ENCODE measurements around the gene ROR2.
"Not testable (repeated sequence)": the region's sequence is repeated elsewhere in the genome, so short reads cannot be mapped to it uniquely, and the experiment has no call there.

Gene ROR2

DNA sequence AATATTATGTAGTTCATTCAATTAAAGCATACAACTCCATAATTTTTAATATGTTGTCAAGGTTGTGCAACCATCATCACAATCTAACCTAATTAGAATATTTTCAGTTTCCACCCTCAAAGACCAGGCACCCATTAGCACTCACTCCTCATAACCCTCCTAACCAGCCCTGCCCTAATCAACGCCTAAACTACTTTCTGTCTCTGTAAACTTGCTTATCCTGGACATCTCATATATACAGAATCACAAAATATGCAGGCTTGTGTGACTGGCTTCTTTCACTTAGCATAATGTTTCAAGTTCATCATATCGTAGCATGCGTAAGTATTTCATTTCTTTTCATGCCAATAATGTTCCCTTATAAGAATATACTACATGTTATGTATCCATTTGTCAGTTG lies 391.6 kb downstream of the ROR2 start:
- no peak for TF ChIP-seq POLR2A (IDR thresholded peaks at IDR 0.05; ENCODE audit: low read depth, low read length)
- TF ChIP-seq POLR2AphosphoS5 (IDR thresholded peaks at IDR 0.05; ENCODE audit: low read depth, low read length), result no peak
- TF ChIP-seq TAF1 (IDR thresholded peaks at IDR 0.05; ENCODE audit: low read depth, low read length), result no peak
- TF ChIP-seq PAX5 (IDR thresholded peaks at IDR 0.05; ENCODE audit: insufficient read depth, low read length, severe bottlenecking), result no peak
- no peak for TF ChIP-seq POU2F2 (IDR thresholded peaks at IDR 0.05; ENCODE audit: low read depth, low read length)
- TF ChIP-seq SPI1 (IDR thresholded peaks at IDR 0.05; ENCODE audit: low read depth, low read length), result no peak
- FAIRE-seq (no peak), DNase-seq (ENCODE audit: insufficient read length, low spot score) (no peak)

DNA sequence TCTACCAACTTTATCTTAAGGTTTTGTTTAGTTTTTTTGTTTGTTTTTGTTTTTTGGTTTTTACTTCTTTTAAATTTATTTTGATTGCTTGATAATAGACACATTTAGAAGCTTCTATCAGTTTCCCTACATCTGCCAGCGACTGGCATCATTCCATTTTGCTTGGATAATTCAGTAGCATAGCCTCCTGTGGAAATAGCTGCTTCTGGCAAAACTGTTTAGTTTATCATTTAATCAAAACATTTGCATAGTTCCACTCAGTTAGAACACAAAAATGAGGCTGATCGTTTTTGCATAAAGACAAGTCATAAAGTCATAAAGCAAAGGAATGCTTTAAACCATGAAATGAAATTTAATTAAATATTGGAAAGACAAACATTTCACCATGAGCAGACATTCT lies 392.7 kb downstream of the ROR2 start:
- DNase-seq (ENCODE audit: insufficient read length, low spot score) (no peak), FAIRE-seq (no peak)
- TF ChIP-seq SPI1 (IDR thresholded peaks at IDR 0.05; ENCODE audit: low read depth, low read length) (no peak), TAF1 (IDR thresholded peaks at IDR 0.05; ENCODE audit: low read depth, low read length) (no peak), POLR2AphosphoS5 (IDR thresholded peaks at IDR 0.05; ENCODE audit: low read depth, low read length) (no peak), PAX5 (IDR thresholded peaks at IDR 0.05; ENCODE audit: insufficient read depth, low read length, severe bottlenecking) (no peak), POLR2A (IDR thresholded peaks at IDR 0.05; ENCODE audit: low read depth, low read length) (no peak), POU2F2 (IDR thresholded peaks at IDR 0.05; ENCODE audit: low read depth, low read length) (no peak)

DNA sequence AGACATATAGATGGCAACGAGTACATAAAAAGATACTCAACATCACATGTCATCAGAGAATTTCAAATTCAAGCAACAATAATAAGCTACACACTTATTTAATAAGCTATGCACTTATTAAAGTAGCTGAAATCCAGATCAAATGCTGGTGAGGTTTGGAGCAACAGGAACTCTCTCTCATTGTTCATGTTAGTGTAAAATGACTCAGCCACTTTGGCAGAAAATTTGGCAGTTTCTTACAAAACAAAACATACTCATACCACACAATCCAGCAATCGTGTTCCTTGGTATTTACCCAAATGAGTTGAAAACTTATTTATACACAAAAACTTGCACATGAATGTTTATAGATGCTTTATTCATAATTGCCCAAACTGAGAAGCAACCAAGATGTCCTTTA lies 394.9 kb downstream of the ROR2 start:
- TF ChIP-seq POLR2AphosphoS5 (IDR thresholded peaks at IDR 0.05; ENCODE audit: low read depth, low read length) (no peak), SPI1 (IDR thresholded peaks at IDR 0.05; ENCODE audit: low read depth, low read length) (no peak), TAF1 (IDR thresholded peaks at IDR 0.05; ENCODE audit: low read depth, low read length) (no peak), POU2F2 (IDR thresholded peaks at IDR 0.05; ENCODE audit: low read depth, low read length) (no peak), POLR2A (IDR thresholded peaks at IDR 0.05; ENCODE audit: low read depth, low read length) (no peak), PAX5 (IDR thresholded peaks at IDR 0.05; ENCODE audit: insufficient read depth, low read length, severe bottlenecking) (no peak)
- FAIRE-seq (no peak), DNase-seq (ENCODE audit: insufficient read length, low spot score) (no peak)

DNA sequence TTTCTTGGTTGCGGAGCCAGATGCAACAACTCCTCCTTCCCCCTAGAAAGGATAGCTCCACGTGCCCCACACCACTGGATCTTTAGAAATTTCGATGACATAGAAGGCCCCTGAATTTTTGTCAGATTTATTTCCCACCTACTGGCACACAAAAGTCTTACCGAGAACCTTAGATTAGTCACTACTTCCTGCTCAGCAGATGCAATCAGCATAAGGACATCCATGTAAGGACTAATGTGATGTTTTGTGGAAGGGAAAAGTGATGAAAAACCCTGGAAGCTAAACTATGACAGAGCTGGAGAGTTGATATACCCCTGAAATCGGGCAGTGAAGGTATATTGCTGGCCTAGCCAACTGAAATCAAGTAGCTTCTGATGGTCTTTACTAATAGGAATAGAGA lies 400.9 kb downstream of the ROR2 start:
- DNase-seq (ENCODE audit: insufficient read length, low spot score) (no peak), FAIRE-seq (no peak)
- no peak for TF ChIP-seq POLR2AphosphoS5 (IDR thresholded peaks at IDR 0.05; ENCODE audit: low read depth, low read length)
- TF ChIP-seq POU2F2 (IDR thresholded peaks at IDR 0.05; ENCODE audit: low read depth, low read length), result no peak
- no peak for TF ChIP-seq PAX5 (IDR thresholded peaks at IDR 0.05; ENCODE audit: insufficient read depth, low read length, severe bottlenecking)
- no peak for TF ChIP-seq POLR2A (IDR thresholded peaks at IDR 0.05; ENCODE audit: low read depth, low read length)
- no peak for TF ChIP-seq SPI1 (IDR thresholded peaks at IDR 0.05; ENCODE audit: low read depth, low read length)
- no peak for TF ChIP-seq TAF1 (IDR thresholded peaks at IDR 0.05; ENCODE audit: low read depth, low read length)

DNA sequence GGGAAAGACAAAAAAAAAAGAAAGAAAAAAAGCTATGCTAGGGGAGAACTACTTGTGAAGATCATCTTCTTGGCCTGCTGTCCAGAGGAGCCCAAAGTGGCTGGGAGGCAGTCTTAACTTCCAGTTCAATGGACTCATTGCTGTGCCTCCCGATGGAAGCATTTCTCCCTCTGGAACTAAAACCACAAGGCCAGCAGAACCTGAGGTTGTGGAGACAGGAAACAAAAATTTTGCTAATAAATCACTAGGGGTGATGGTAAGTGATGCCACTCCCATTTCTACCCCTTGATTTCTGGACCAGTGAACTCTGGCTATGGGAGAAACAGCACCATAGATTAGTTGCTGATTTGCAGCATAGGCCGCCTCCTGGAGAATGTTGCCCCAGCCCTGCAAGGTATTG lies 402.9 kb downstream of the ROR2 start:
- TF ChIP-seq TAF1 (IDR thresholded peaks at IDR 0.05; ENCODE audit: low read depth, low read length) (no peak), POLR2A (IDR thresholded peaks at IDR 0.05; ENCODE audit: low read depth, low read length) (no peak), PAX5 (IDR thresholded peaks at IDR 0.05; ENCODE audit: insufficient read depth, low read length, severe bottlenecking) (no peak), SPI1 (IDR thresholded peaks at IDR 0.05; ENCODE audit: low read depth, low read length) (no peak), POLR2AphosphoS5 (IDR thresholded peaks at IDR 0.05; ENCODE audit: low read depth, low read length) (no peak), POU2F2 (IDR thresholded peaks at IDR 0.05; ENCODE audit: low read depth, low read length) (no peak)
- DNase-seq (ENCODE audit: insufficient read length, low spot score), result no peak
- no peak for FAIRE-seq

DNA sequence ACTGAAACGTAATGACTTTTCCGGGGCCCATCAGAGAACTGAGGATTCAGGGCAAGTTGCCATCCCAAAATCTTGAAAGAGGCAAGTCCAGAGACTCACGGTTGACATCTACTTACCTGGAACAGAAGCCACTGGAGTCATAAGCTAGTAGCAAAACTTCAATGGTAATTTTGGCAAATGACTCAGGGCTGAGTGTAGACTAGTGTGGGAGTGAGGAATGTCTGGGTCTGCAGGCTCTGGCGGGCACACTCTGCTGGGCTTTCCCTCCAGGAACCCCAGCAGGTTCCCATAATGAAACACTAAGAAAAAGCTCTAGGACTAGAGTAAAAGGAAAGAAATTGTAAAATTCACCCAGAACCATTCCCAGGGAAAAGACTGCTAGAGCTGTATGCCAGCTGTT lies 403.5 kb downstream of the ROR2 start:
- DNase-seq (ENCODE audit: insufficient read length, low spot score) (no peak), FAIRE-seq (no peak)
- TF ChIP-seq POLR2AphosphoS5 (IDR thresholded peaks at IDR 0.05; ENCODE audit: low read depth, low read length) (no peak), SPI1 (IDR thresholded peaks at IDR 0.05; ENCODE audit: low read depth, low read length) (no peak), PAX5 (IDR thresholded peaks at IDR 0.05; ENCODE audit: insufficient read depth, low read length, severe bottlenecking) (no peak), POU2F2 (IDR thresholded peaks at IDR 0.05; ENCODE audit: low read depth, low read length) (no peak)

DNA sequence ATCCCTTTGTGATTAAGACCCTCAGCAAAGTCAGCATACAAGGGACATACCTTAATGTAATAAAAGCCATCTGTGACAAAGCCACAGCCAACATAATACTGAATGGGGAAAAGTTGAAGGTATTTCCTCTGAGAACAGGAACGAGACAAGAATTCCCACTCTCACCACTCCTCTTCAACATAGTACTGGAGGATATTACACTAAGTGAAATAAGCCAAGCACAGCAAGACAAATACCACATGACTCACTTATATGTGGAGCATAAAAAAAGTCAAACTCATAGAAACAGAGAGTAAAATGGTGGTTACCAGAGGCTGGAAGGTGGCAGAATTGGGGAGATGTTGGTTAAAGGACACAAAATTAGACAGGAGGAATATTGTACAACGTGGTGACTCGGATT lies 408.3 kb downstream of the ROR2 start:
- no peak for DNase-seq (ENCODE audit: insufficient read length, low spot score)
- FAIRE-seq, result no peak
- no peak for TF ChIP-seq SPI1 (IDR thresholded peaks at IDR 0.05; ENCODE audit: low read depth, low read length)
- no peak for TF ChIP-seq TAF1 (IDR thresholded peaks at IDR 0.05; ENCODE audit: low read depth, low read length)
- TF ChIP-seq POU2F2 (IDR thresholded peaks at IDR 0.05; ENCODE audit: low read depth, low read length), result no peak
- no peak for TF ChIP-seq POLR2A (IDR thresholded peaks at IDR 0.05; ENCODE audit: low read depth, low read length)
- TF ChIP-seq POLR2AphosphoS5 (IDR thresholded peaks at IDR 0.05; ENCODE audit: low read depth, low read length), result no peak
- no peak for TF ChIP-seq PAX5 (IDR thresholded peaks at IDR 0.05; ENCODE audit: insufficient read depth, low read length, severe bottlenecking)

DNA sequence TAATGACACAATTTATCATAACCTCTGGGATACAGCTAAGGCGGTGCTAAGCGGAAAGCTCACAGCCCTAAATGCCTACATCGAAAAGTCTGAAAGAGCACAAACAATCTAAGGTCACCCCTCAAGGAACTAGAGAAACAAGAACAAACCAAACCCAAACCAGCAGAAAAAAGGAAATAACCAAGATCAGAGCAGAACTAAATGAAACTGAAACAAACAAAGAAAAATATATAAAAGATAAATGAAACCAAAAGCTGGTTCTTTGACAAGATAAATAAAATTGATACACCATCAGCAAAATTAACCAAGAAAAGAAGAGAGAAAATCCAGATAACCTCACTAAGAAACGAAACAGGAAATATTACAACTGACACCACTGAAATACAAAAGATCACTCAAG lies 409.5 kb downstream of the ROR2 start:
- not testable (repeated sequence) for DNase-seq (ENCODE audit: insufficient read length, low spot score); FAIRE-seq

DNA sequence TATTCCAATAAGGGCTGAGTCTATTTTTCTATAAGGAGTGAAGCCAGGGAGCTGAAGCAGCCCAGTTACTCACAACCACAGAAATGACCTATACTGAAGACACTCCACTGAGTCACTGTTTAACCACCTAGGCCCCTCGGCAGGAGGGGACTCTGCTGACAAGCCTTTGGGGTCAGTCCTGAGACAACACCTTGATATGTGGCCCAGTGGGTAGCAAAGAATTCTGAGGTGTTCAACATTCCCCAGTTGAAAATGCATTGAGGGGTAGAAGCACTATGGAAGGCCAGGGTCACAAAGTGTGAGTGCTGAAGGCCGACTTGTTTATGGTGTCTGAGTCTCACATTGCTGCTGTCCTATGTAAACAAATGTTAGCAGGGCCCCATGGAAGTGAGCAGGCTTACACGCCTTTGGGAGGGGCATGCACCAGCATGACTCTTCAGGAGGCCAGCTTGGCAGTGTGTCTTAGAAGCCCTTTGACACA lies 413.8 kb downstream of the ROR2 start:
- no peak for DNase-seq (ENCODE audit: insufficient read length, low spot score)
- no peak for FAIRE-seq

DNA sequence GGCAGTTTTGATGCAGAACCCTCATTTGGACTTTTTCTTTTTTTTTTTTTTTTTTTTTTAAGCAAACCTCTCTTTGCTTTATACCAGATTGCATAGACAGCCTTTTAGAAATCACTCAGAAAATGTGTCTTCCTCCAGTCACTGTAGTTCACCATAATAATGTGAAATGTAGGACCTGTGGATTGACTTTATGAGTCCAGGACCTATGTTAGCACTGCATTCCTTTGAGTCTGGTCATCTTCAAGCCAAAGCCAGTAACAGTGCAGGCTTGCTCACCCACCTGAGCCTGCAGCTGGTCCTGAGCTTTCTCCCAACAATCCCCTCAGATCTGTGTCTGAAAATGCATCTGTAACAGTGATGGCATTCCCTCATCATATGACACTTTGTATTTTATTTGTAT lies 415.7 kb downstream of the ROR2 start:
- DNase-seq (ENCODE audit: insufficient read length, low spot score), result no peak

More for the DNA sequence above, 413.8 kb downstream of the ROR2 start:
- no peak for TF ChIP-seq POLR2A (IDR thresholded peaks at IDR 0.05; ENCODE audit: low read depth, low read length)
- no peak for TF ChIP-seq POLR2AphosphoS5 (IDR thresholded peaks at IDR 0.05; ENCODE audit: low read depth, low read length)
- no peak for TF ChIP-seq POU2F2 (IDR thresholded peaks at IDR 0.05; ENCODE audit: low read depth, low read length)
- TF ChIP-seq TAF1 (IDR thresholded peaks at IDR 0.05; ENCODE audit: low read depth, low read length), result no peak
- TF ChIP-seq SPI1 (IDR thresholded peaks at IDR 0.05; ENCODE audit: low read depth, low read length), result no peak
- no peak for TF ChIP-seq PAX5 (IDR thresholded peaks at IDR 0.05; ENCODE audit: insufficient read depth, low read length, severe bottlenecking)

More for the DNA sequence above, 415.7 kb downstream of the ROR2 start:
- TF ChIP-seq POU2F2 (IDR thresholded peaks at IDR 0.05; ENCODE audit: low read depth, low read length) (no peak), SPI1 (IDR thresholded peaks at IDR 0.05; ENCODE audit: low read depth, low read length) (no peak), POLR2AphosphoS5 (IDR thresholded peaks at IDR 0.05; ENCODE audit: low read depth, low read length) (no peak), POLR2A (IDR thresholded peaks at IDR 0.05; ENCODE audit: low read depth, low read length) (no peak), PAX5 (IDR thresholded peaks at IDR 0.05; ENCODE audit: insufficient read depth, low read length, severe bottlenecking) (no peak), TAF1 (IDR thresholded peaks at IDR 0.05; ENCODE audit: low read depth, low read length) (no peak)
- FAIRE-seq, result no peak
